ENCODE data around the gene LTBP4.

DNA sequence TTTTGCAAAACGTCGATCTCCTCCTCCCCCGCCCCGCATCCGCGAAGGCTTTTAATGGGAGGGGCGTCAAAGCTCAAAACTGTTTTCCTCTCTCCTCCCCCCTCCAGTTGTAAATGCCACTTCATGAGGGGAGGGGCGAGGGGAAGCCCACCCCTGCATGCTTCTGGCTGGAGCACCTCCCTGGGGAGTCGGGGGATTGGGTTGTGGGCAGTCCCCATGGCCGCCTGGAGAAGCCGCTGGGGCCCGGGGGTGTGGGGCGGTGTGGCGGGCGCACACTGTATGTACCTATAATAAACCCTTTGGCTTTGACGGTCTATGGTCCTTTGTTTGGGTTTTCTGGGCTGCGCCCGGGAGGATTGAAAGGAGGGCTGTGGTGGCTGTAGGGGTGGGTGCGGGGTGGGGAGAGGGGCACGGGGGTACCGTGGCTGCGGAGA, 25.0 kb upstream of the LTBP4 start:
- no peak for TF ChIP-seq EZH2 (IDR thresholded peaks at IDR 0.05; ENCODE audit: insufficient read depth, low read length)
- TF ChIP-seq, protein P1, sequence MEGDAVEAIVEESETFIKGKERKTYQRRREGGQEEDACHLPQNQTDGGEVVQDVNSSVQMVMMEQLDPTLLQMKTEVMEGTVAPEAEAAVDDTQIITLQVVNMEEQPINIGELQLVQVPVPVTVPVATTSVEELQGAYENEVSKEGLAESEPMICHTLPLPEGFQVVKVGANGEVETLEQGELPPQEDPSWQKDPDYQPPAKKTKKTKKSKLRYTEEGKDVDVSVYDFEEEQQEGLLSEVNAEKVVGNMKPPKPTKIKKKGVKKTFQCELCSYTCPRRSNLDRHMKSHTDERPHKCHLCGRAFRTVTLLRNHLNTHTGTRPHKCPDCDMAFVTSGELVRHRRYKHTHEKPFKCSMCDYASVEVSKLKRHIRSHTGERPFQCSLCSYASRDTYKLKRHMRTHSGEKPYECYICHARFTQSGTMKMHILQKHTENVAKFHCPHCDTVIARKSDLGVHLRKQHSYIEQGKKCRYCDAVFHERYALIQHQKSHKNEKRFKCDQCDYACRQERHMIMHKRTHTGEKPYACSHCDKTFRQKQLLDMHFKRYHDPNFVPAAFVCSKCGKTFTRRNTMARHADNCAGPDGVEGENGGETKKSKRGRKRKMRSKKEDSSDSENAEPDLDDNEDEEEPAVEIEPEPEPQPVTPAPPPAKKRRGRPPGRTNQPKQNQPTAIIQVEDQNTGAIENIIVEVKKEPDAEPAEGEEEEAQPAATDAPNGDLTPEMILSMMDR (IDR thresholded peaks at IDR 0.05; ENCODE audit: insufficient read depth, low read depth, low read length), result no peak

Data from astrocyte (in vitro differentiated cells and primary cell).